ENCODE measurements around the gene ELOA.
A peak's percentile ranks its signal among the peaks of the same experiment; 100 is the strongest.
"Not testable (repeated sequence)": the region's sequence is repeated elsewhere in the genome, so short reads cannot be mapped to it uniquely, and the experiment has no call there.

The ELOA gene

GRCh38 chr1:23800400-23801337 lies 57.4 kb downstream of the ELOA start, which contains the start of gene GALE:
Gene GALE (minus strand): TSS chr1:23800754. CDS start chr1:23799007, 1,747 bp downstream.
- peak; percentile 98 for DNase-seq (ENCODE audit: low spot score)

- DNase-seq (ENCODE audit: low spot score), result no peak
Measured at GRCh38 chr1:23801338-23801748, 58.1 kb downstream of the ELOA start.

- no peak for DNase-seq (ENCODE audit: low spot score)
Measured at GRCh38 chr1:23801876-23802275, 58.6 kb downstream of the ELOA start.

GRCh38 chr1:23802809-23803342 lies 59.6 kb downstream of the ELOA start:
- not testable (repeated sequence) for DNase-seq (ENCODE audit: low spot score)

GRCh38 chr1:23803674-23804073 lies 60.4 kb downstream of the ELOA start:
- DNase-seq (ENCODE audit: low spot score), result no peak

GRCh38 chr1:23804183-23804835 lies 61.0 kb downstream of the ELOA start:
- DNase-seq (ENCODE audit: low spot score), result no peak

- no peak for DNase-seq (ENCODE audit: low spot score)
Measured at GRCh38 chr1:23805025-23805424, 61.8 kb downstream of the ELOA start.

GRCh38 chr1:23806280-23806679 lies 63.0 kb downstream of the ELOA start:
- DNase-seq (ENCODE audit: low spot score), result no peak

GRCh38 chr1:23807453-23807852 lies 64.2 kb downstream of the ELOA start:
- no peak for DNase-seq (ENCODE audit: low spot score)

GRCh38 chr1:23809751-23810171 lies 66.5 kb downstream of the ELOA start:
- no peak for DNase-seq (ENCODE audit: low spot score)

- DNase-seq (ENCODE audit: low spot score), result no peak
Measured at GRCh38 chr1:23810818-23811540, 67.7 kb downstream of the ELOA start.

Measured in left forelimb (tissue), 1 donor.